Choroid plexus epithelial cell (primary cell): ENCODE results near the gene DYSF.

Experiments
- DNase-seq: peaks from one replicate; pipeline ENCODE4 v3.0.0-alpha.2; 2010; ENCODE audit warnings: low read depth
- H3K4me3 ChIP-seq: 2 replicates; pipeline ENCODE4 v1.5.1; 2011; ENCODE audit warnings: low read depth, mild to moderate bottlenecking, control low read depth, low read length, moderate library complexity
- CTCF ChIP-seq: conservative IDR thresholded peaks from 2 replicates; pipeline ENCODE4 v1.5.1; 2011; ENCODE audit warnings: low read depth, mild to moderate bottlenecking, control low read depth, inconsistent platforms, low read length, moderate library complexity

Gene DYSF

DNA sequence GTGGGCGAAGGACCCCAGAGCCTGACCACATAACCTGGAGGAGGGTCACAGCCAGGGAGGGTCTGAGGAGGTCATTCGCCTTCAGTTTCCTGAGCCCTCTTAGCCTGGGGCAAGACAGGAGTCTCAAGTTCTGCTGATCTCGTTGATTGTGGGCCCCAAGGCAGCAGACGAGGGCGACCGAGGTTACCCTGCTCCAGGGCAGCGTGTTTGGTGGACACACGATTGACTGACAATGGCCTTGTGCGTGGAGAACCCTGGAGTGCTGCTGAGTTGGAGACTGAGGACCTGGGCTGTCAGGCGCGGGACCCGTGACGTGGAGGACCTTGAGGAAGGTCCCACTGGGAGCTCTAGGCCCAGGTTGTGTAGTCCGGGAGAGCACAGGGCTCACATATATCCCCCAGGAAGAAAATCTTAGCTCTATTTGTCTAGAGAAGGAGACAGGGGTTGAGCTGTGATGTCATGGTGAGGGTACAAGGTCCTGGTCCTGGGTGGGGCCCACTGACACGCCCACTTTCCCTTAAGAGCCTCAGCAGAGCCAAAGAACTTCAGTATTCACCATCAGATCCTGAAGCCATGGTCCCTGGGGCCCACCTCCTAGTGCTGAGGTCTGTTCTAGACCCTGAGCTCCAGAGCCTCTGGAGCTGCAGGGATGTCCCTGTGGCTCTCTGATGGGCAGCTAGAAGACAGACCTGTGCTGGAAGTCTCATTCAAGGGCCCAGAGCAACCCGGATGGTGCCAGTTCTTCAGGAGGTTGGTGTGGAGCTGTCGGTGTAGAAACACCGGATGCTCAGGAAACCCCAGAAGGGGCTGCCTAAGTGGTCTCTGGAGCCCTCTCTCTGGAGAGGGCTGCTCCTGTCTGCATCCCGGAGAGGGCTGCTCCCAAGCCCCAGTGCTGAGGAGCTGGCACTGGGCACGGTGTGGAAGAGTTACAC is 53.1 kb downstream of the DYSF start:
- no peak for TF ChIP-seq CTCF
- no peak overlapping the region for H3K4me3 ChIP-seq
- no peak for DNase-seq

- no peak for TF ChIP-seq CTCF
- no peak overlapping the region for H3K4me3 ChIP-seq
- DNase-seq = peak; percentile 43
These were observed 54.1 kb downstream of the DYSF start for GRCh38 chr2:71507476-71507875.

GRCh38 chr2:71510196-71510807 is 56.9 kb downstream of the DYSF start:
- peak; percentile 97 for TF ChIP-seq CTCF
- DNase-seq = peak; percentile 74
- H3K4me3 ChIP-seq = no peak overlapping the region

- DNase-seq = no peak
- no peak overlapping the region for H3K4me3 ChIP-seq
- no peak for TF ChIP-seq CTCF
These were observed 57.6 kb downstream of the DYSF start for GRCh38 chr2:71510938-71511337.

DNA sequence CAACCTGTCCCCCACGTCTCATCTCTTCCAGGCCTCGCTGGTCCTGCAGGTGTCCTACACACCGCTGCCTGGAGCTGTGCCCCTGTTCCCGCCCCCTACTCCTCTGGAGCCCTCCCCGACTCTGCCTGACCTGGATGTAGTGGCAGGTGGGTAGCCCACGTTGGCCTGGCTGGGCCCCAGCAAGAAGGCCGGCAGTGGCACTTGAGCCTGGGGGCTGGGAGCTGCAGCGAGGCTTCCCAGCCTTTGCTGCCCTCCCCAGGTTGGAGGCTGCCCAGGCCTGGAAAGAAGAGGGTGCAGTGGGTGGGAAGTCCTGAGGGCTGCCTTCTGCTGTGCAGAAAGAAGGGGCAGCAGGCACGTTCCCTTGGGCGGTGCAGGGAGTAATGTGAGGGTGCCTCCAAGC is 58.4 kb downstream of the DYSF start:
- H3K4me3 ChIP-seq = no peak overlapping the region
- TF ChIP-seq CTCF = no peak
- no peak for DNase-seq

DNA sequence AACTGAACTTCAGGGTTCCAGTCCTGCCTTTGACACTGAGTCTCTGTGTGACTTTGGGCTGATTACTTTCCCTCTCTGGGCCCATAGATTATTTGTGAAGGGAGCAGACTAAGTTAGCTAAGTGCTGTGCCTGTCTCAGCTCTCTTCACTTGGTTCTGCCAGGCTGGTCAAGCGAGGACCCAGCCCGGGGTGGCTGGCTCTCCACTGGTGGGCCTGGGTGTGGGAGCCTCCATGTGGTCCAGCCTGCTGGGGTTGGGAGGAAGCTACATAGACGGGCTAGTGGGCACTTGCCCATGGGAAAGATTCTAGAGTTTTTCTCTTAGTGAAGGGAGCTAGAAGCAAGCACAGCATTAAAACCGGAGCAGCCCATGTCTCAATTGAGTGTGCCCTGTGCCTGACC is 59.0 kb downstream of the DYSF start:
- no peak overlapping the region for H3K4me3 ChIP-seq
- TF ChIP-seq CTCF = no peak
- no peak for DNase-seq
